GM12892 (cell line): ENCODE results near the gene ST13.
"Not testable (repeated sequence)": the region's sequence is repeated elsewhere in the genome, so short reads cannot be mapped to it uniquely, and the experiment has no call there.

Experiments
- DNase-seq: peaks from one replicate; pipeline ENCODE4 v3.0.0; 2011; ENCODE audit not compliant: insufficient read length
- FAIRE-seq: peaks from 2 replicates; lab custom pipeline; 2011; peaks lifted over from hg19 to GRCh38; lab: Jason Lieb, UNC
- POLR2A ChIP-seq: IDR thresholded peaks from 2 replicates; pipeline ENCODE4 v1.6.1; 2011; ENCODE audit warnings: low read depth, low read length, control low read depth
- POLR2AphosphoS5 ChIP-seq: IDR thresholded peaks from 2 replicates; pipeline ENCODE4 v1.6.1; 2011; ENCODE audit warnings: low read depth, low read length, control low read depth
- TAF1 ChIP-seq: IDR thresholded peaks from 2 replicates; pipeline ENCODE4 v1.6.1; 2011; ENCODE audit warnings: low read depth, mild to moderate bottlenecking, control low read depth, low read length, borderline replicate concordance

ST13 gene

GRCh38 chr22:40826984-40827741 is 29.3 kb downstream of the ST13 start:
- FAIRE-seq (no peak), DNase-seq (no peak)
- TF ChIP-seq TAF1 (no peak), POLR2AphosphoS5 (no peak), POLR2A (no peak)

DNA sequence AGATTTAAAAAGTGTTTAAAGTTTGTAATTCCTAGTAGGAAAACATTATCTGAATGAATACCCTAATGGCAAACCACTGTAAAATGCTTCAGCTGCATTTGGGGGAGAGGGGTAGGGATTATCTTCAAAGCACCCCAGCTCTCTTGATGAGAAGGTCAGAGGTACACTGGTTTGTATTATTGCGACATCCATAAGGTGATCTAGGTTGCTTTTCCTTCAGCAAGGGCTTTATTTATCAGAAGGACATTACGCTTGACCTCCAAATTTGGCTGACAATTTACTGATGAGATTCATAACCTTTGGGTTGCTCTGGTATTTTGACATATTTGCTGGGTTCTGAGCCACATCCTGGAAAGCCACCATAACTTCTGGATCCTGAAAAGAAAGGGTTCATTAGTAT is 30.1 kb downstream of the ST13 start:
- FAIRE-seq, DNase-seq: not testable (repeated sequence)

DNA sequence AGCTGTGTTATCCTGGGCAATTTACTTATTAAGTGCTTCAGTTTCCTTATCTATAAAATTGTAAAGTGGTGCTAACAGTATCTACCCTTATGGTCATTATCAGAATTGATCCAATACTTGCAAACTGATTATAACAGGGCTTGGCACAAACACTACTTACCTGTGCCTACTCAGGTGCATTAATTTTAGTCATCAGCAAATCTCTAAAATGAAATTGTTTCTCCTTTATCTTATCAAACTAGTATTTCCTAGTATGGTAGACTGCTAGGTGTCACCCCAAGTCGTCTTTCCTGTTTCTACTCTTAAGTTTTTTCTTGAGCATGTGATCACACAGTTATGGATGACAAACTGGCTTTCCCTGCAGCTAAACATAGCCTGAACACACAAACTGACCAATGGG is 33.0 kb downstream of the ST13 start:
- FAIRE-seq (no peak), DNase-seq (no peak)
- TF ChIP-seq POLR2AphosphoS5 (no peak), POLR2A (no peak), TAF1 (no peak)

DNA sequence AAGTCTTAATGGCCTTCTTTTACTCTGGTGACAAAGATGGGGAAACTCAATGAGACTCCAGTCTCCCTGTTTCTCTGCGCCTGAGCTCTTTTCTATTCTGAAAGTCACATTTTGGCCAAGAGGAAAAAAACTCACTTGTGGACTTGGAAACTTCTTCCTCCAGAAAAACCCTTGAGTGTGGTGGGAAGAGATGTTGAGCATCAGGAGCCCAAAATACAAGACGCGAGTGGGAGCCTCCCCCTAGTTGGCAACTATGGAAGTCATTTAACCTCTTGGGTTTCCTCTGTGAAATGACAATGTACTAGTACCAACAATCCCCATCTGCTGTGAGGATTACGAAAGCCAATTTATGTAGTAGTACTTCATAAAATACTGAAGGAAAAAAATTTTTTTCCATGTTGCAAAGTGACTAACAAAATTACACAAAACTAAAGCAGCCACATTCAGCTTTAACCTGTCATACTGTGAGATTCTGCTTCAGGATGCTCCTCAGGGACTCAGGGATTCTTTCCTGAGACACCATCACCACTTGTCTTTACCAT is 36.8 kb downstream of the ST13 start:
- FAIRE-seq = no peak

GRCh38 chr22:40818747-40819598 is 37.5 kb downstream of the ST13 start, which contains the start of gene SLC25A17:
Gene SLC25A17 (minus strand): TSS chr22:40819346. CDS start chr22:40819248, 98 bp downstream.
- FAIRE-seq (peak; percentile 92), DNase-seq (peak; percentile 93)
- TF ChIP-seq POLR2A = peak; percentile 73
- TF ChIP-seq TAF1 = no peak

More for the DNA sequence above, 36.8 kb downstream of the ST13 start:
- no peak for DNase-seq
- TF ChIP-seq POLR2A = no peak
- TF ChIP-seq POLR2AphosphoS5 = no peak
- TF ChIP-seq TAF1 = no peak

GRCh38 chr22:40818192-40818746 is 38.2 kb downstream of the ST13 start:
- TF ChIP-seq POLR2AphosphoS5 (no peak), TAF1 (no peak), POLR2A (no peak)
- FAIRE-seq = no peak
- DNase-seq = no peak

DNA sequence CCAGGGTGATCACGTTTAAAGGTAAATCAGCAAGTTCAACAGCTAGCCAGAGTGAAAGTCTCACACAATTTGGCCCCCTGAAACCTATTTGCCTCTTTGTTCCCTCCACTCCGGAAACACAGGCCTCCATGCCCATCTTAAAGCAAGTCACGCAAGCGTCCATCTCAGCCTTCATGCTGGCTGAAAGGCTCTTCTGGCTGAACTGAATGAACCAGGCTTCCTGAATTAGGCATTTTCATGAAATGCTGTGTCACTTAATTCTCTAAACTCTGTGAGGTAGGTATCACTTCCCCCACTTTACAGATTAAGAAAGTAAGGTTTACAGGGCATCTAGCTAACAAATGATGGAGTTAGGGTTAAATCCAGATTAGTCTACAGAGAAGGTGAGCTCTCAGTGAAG is 38.7 kb downstream of the ST13 start:
- TF ChIP-seq POLR2AphosphoS5 = no peak; the same call in 1 of the 2 replicates
- no peak for TF ChIP-seq TAF1
- TF ChIP-seq POLR2A = no peak
- peak; percentile 84 for FAIRE-seq
- DNase-seq = no peak

GRCh38 chr22:40813912-40814315 is 42.5 kb downstream of the ST13 start:
- FAIRE-seq (no peak), DNase-seq (no peak)

DNA sequence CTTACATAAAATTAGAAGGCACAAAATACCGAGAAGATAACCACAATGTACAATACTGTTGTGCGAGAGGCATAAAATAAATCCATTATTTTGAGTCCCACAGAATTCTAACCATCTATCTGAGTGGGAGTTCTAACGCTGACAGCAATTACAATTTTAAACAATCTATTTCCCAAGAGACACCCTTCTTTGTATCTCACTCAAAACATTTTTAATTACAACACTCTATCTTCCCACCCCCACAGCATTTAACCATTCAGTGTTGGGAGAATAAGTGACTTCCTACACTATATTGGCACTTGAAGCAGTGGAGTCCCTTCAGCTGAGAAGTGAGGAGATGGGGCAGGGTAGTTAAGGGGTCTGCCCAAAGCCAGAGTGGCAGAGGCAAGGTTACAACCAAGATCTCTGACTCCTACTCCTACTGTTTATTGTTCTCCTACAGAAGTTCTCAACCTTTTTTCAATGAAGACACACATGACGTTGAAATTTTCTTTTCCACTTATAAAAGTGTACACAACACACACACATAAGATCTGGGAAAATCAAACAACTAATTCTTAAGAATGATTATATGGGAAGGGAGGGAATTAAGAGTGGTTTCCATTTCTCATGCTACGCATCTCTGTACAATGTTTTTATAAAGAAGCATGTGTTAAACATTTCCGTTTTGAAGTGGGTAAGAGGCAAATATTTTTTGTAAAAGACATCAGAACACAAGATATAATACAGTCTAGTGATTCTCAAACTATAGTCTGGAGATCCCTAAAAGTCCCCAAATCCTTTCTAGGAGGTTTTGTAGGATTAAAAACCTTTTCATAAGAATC is 48.2 kb downstream of the ST13 start:
- TF ChIP-seq POLR2AphosphoS5 (no peak), TAF1 (no peak), POLR2A (no peak)
- no peak for FAIRE-seq
- no peak for DNase-seq

More at GRCh38 chr22:40813912-40814315, 42.5 kb downstream of the ST13 start:
- TF ChIP-seq POLR2AphosphoS5 (no peak), POLR2A (no peak), TAF1 (no peak)

GRCh38 chr22:40806711-40807110 is 49.7 kb downstream of the ST13 start:
- TF ChIP-seq POLR2AphosphoS5 = no peak
- no peak for TF ChIP-seq TAF1
- no peak for TF ChIP-seq POLR2A
- FAIRE-seq = no peak
- DNase-seq = no peak
